ENCODE measurements around the gene WDFY2. TPM values are rescaled to one million over a fixed set of nuclear protein-coding genes. Genes with fewer than 3 reads are reported as not detected.
A peak's percentile ranks its signal among the peaks of the same experiment; 100 is the strongest.

WDFY2 gene
- total and polyA plus RNA-seq, 8 donors = 1.4 to 22.6 (median 10.4) TPM

- Histone ChIP-seq H3K27ac (no peak overlapping the region), H3K4me3 (no peak overlapping the region)
- no peak for TF ChIP-seq POLR2A (IDR thresholded peaks at IDR 0.05)
- TF ChIP-seq POLR2AphosphoS5 (IDR thresholded peaks at IDR 0.05) = no peak
- no peak for TF ChIP-seq CTCF (IDR thresholded peaks at IDR 0.05)
- TF ChIP-seq EP300 (IDR thresholded peaks at IDR 0.05) = no peak
Measured at GRCh38 chr13:51659276-51660127, 75.2 kb downstream of the WDFY2 start.

DNA sequence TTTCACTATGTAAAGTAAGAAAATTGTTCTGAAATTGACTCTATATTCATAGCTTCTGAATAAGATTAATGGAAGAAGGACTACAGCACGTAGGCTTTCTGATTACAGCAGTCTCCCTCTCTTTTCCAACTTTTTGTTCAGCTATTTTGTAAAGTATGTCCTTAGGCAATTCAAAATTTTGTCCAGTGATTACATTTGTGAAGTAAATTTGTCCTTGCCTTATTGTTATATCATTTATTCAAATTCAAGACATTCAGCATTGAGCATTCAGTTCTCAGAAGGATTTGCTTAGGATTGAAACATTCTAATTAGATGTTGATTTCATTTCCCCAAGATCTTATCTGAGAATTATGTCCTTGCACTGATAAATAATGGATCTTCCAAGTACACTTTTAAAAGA, 76.6 kb downstream of the WDFY2 start:
- WGBS, 5 donors = 91 to 100% (median 95%) methylated on average over 1 of the region's 1 CpG

More at GRCh38 chr13:51659276-51660127, 75.2 kb downstream of the WDFY2 start:
- WGBS, 5 donors = 75 to 86% (median 80%) methylated on average over 6 of the region's 6 CpGs
- intact Hi-C loops (cut with DNase I; ENCODE audit: low total_unique reads) = no loop called here
- Histone ChIP-seq H3K9me3 (peaks cover 0 to under 1% (median 0%) of the 10 kb centered on the region in 4 donors), H3K4me1 (peaks cover 0 to 8% (median 2%) of the 10 kb centered on the region in 4 donors), H3K36me3 (peaks cover 0 to 9% (median 0%) of the 10 kb centered on the region in 4 donors), H3K27me3 (no peaks in the 10 kb centered on the region)
- DNase-seq = peak in 1 of 2 donors; percentile 48

GRCh38 chr13:51663973-51664957, 80.0 kb downstream of the WDFY2 start:
- 84 to 89% (median 84%) methylated on average over 8 of the region's 8 CpGs for WGBS, 5 donors
- no peak for DNase-seq
- Histone ChIP-seq H3K36me3 (peaks cover 0 to 9% (median 0%) of the 10 kb centered on the region in 4 donors), H3K4me1 (peaks cover 12 to 46% (median 30%) of the 10 kb centered on the region in 4 donors), H3K27ac (no peak overlapping the region), H3K27me3 (no peaks in the 10 kb centered on the region), H3K4me3 (no peak overlapping the region), H3K9me3 (no peaks in the 10 kb centered on the region)
- intact Hi-C loops (cut with DNase I; ENCODE audit: low total_unique reads) = no loop called here
- no peak for TF ChIP-seq POLR2A (IDR thresholded peaks at IDR 0.05)
- no peak for TF ChIP-seq POLR2AphosphoS5 (IDR thresholded peaks at IDR 0.05)
- TF ChIP-seq EP300 (IDR thresholded peaks at IDR 0.05) = no peak
- no peak for TF ChIP-seq CTCF (IDR thresholded peaks at IDR 0.05)

More for the DNA sequence above, 76.6 kb downstream of the WDFY2 start:
- Histone ChIP-seq H3K27me3 (no peaks in the 10 kb centered on the region), H3K9me3 (no peaks in the 10 kb centered on the region), H3K4me3 (no peak overlapping the region), H3K36me3 (peaks cover 0 to 9% (median 0%) of the 10 kb centered on the region in 4 donors), H3K27ac (no peak overlapping the region), H3K4me1 (peaks cover 4 to 15% (median 8%) of the 10 kb centered on the region in 4 donors)
- intact Hi-C loops (cut with DNase I; ENCODE audit: low total_unique reads) = no loop called here
- no peak for DNase-seq
- TF ChIP-seq EP300 (IDR thresholded peaks at IDR 0.05) (no peak), POLR2A (IDR thresholded peaks at IDR 0.05) (no peak), POLR2AphosphoS5 (IDR thresholded peaks at IDR 0.05) (no peak), CTCF (IDR thresholded peaks at IDR 0.05) (no peak)

DNA sequence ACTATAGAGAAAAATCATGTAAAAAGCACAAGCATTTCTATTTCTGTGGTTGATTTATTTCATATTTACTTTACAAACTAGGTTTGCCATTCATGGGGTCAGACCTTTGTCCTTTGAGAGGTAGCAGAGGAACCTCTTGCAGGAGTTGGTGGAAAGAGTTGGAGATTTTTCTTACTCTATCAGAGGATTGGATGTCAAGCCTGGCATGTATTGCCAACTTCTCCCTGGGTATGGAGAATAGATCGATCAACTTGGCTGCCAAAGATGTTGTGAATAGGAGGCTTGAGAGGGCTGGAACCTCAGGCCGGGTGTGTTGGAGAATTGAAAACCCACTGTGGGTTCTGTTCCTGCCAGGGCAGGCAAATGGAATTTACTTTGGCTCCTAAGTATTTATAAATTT, 81.2 kb downstream of the WDFY2 start:
- Histone ChIP-seq H3K27ac (no peak overlapping the region), H3K36me3 (peaks cover 0 to 9% (median 0%) of the 10 kb centered on the region in 4 donors), H3K4me1 (peaks cover 12 to 46% (median 32%) of the 10 kb centered on the region in 4 donors), H3K27me3 (no peaks in the 10 kb centered on the region), H3K9me3 (no peaks in the 10 kb centered on the region), H3K4me3 (no peak overlapping the region)
- WGBS, 5 donors = 46 to 82% (median 70%) methylated on average over 2 of the region's 2 CpGs
- DNase-seq = no peak
- intact Hi-C loops (cut with DNase I; ENCODE audit: low total_unique reads) = no loop called here
- no peak for TF ChIP-seq CTCF (IDR thresholded peaks at IDR 0.05)
- no peak for TF ChIP-seq EP300 (IDR thresholded peaks at IDR 0.05)
- no peak for TF ChIP-seq POLR2A (IDR thresholded peaks at IDR 0.05)

Measured in stomach (tissue), 9 donors.